HTERT RPE-1 (cell line): ENCODE data around the gene TMEM253.

Experiments
- in situ Hi-C: fragments of 300-500 bp; cut with MboI; formaldehyde crosslinking; loops from 4 replicates; pipeline ENCODE4 v1.14.3; 2020; ENCODE audit warnings: low sequenced_read_pairs

Gene TMEM253

DNA sequence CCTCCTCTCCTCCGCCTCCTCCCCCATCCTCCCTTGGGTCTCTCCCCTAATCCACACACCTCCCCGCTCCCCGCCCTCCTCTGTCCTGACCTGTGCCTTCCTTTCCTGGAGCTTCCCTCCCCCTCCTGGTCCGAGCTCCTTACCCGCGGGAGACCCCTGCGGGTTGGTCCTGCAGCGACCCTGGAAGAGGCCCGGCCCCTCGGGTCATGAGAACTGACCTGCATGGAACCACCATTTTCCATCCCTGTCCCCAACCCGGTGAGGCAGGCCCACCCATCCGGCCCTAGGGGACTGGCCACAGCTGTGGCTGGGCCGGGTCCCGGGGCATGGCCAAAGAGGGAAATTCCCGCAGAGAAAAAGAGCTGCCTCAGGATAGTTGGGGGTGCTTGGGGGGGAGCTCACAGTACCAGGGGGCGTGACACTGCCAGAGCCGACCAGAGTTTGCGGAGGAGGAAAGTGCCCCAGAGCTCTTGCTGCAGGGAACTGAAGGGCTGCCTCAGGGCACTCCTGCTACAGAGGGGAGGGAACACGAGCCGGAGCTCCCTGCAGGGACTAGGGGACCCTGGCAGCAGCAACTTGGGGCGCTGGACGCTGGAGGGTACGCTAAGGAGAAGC lies 30.1 kb upstream of the TMEM253 start:
- in situ Hi-C loops: no loop called here

DNA sequence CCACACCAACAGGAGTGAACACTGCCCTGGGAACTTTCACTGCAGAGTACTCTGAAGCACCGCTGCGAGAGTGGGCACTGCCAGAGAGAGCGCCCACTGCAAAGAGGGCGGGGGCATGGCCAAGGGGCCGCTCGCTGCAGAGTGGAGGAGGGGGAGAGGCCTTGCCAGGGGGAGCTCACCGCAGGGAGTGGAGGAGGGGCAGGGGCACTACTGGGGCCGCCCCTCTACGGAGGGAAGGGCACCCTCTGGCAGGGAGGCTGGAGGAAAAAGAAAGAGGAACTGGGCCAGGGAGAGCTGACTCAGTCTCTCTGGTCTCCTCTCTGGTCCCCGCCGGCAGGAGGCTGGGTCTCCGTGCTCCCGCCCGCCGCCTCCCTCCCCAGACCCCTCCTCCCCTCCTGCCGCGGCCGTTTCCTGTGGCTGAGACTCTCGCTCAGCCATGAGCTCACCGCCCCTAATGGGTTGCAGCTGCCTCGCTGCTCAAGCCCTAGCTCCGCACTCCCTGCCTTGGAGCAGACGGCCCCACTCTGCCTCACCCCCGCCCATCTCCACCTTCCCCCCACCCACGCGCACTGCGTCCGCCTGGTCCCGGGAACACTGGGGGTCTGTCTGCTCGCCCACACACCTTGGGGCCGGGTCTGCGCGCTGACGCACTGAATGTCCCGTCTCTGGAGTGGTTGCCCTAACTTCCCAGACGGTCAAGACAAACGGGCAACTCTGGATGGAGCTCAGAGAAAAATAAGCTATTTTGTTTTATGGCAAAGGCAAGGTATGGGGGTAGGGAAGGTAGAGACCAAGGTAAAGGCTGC lies 29.4 kb upstream of the TMEM253 start:
- in situ Hi-C loops: no loop called here

- in situ Hi-C loops: no loop called here
Measured at GRCh38 chr14:21072031-21072473, 28.8 kb upstream of the TMEM253 start.

DNA sequence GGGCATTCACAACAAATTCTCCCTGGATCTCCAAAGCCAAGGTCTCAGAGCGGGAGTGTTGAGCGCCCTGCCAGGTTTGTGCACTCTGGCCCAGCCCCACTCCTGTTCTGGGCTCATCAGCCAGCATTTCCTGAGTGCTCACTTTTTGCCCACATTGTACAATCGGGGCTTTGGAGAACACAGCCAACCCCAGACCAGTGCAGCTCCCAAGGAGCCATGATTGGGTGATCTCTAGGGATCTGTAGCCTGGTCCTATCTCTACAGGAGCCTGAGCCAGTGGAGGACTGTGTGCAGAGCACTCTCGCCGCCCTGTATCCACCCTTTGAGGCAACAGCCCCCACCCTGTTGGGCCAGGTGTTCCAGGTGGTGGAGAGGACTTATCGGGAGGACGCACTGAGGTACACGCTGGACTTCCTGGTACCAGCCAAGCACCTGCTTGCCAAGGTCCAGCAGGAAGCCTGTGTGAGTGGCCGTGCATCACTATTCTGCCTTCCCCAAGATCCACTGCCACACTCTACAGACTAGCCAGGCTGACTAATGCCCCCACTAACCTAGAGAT lies 28.0 kb upstream of the TMEM253 start:
- in situ Hi-C loops: no loop called here

- in situ Hi-C loops: no loop called here
Measured at GRCh38 chr14:21073921-21074320, 26.9 kb upstream of the TMEM253 start.

GRCh38 chr14:21074398-21075272 lies 26.2 kb upstream of the TMEM253 start:
- in situ Hi-C loops: no loop called here

- in situ Hi-C loops: no loop called here
Measured at GRCh38 chr14:21075719-21076437, 25.0 kb upstream of the TMEM253 start.

GRCh38 chr14:21077672-21078071 lies 23.2 kb upstream of the TMEM253 start:
- in situ Hi-C loops: no loop called here

- in situ Hi-C loops: no loop called here
Measured at GRCh38 chr14:21078287-21078686, 22.6 kb upstream of the TMEM253 start.

GRCh38 chr14:21078726-21079125 lies 22.1 kb upstream of the TMEM253 start:
- in situ Hi-C loops: no loop called here

DNA sequence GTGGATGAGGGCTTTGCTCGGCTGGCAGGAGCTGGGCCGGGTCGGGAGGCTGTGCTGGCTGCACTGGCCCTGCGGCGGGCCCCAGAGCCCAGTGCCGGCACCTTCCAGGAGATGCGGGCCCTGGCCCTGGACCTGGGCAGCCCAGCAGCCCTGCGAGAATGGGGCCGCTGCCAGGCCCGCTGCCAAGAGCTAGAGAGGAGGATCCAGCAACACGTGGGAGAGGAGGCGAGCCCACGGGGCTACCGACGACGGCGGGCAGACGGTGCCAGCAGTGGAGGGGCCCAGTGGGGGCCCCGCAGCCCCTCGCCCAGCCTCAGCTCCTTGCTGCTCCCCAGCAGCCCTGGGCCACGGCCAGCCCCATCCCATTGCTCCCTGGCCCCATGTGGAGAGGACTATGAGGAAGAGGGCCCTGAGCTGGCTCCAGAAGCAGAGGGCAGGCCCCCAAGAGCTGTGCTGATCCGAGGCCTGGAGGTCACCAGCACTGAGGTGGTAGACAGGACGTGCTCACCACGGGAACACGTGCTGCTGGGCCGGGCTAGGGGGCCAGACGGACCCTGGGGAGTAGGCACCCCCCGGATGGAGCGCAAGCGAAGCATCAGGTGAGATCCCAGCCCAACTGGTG lies 19.2 kb upstream of the TMEM253 start:
- in situ Hi-C loops: no loop called here

- in situ Hi-C loops: no loop called here
Measured at GRCh38 chr14:21083565-21084325, 17.1 kb upstream of the TMEM253 start.

GRCh38 chr14:21084396-21084795 lies 16.5 kb upstream of the TMEM253 start:
- in situ Hi-C loops: no loop called here

DNA sequence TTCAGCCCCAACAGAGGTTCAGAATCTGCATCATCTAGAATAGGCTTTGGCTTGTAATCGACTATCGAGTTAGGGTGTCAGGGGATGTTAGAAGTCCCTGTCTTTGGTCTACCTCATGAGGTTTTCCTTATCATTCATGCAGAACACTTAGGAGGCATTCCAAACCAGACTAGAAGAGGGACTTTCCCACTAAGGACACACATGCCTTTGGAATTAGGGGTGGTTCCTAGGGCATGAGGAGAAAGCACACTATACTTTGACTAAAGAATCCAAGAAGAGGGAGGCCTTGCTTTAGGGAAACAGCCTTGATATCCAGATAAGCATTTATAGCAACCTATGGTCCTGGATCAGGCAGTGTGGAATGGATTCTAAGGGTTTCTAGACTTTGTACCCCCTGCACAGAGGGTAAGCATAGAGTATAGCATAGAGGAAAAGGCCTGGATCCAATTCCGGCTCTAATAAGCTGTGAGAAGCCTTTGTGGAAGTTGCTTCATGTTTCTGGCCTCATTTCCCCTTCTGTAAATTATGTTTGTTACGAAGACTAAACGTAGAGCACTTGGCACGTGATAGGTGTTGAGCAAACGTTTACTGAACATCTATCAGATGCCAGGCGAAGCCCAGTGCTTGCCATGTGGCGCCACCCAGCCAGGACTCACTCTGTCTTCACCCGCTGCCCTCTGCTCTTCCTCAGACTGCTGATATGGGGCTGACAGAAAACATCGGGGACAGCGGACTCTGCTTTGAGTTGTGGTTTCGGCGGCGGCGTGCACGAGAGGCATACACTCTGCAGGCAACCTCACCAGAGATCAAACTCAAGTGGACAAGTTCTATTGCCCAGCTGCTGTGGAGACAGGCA lies 15.6 kb upstream of the TMEM253 start:
- in situ Hi-C loops: no loop called here

- in situ Hi-C loops: no loop called here
Measured at GRCh38 chr14:21086908-21087293, 14.0 kb upstream of the TMEM253 start.

DNA sequence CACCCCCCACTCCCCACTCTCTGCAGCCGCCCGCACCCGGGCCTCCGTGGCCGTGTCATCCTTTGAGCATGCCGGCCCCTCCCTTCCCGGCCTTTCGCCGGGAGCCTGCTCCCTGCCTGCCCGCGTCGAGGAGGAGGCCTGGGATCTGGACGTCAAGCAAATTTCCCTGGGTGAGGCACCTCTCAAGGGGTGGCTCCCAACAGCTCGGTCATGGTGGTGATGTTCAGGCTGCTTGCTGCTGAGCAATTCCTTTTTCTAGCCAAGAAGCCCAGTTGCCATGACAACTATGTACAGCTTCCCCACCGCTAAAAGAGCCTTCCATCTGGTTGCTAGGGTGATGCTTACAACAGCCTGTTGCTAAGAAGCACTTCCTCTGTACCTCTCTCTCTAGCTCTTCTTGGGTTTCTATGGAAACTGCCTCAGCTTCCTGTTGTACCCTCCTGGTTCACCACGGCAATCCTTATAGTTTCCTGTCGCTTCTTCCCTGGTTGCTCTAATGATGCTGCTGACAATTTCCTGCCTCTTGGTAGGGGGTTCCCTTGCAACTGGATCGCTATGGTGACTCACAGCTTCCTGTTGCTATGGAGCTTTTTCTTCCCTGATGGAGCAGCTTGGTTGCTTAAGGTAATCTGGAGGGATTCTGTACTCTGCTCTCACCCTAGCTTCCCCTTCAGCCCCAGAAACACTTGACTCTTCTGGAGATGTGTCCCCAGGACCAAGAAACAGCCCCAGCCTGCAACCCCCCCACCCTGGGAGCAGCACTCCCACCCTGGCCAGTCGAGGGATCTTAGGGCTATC lies 13.4 kb upstream of the TMEM253 start:
- in situ Hi-C loops: no loop called here

DNA sequence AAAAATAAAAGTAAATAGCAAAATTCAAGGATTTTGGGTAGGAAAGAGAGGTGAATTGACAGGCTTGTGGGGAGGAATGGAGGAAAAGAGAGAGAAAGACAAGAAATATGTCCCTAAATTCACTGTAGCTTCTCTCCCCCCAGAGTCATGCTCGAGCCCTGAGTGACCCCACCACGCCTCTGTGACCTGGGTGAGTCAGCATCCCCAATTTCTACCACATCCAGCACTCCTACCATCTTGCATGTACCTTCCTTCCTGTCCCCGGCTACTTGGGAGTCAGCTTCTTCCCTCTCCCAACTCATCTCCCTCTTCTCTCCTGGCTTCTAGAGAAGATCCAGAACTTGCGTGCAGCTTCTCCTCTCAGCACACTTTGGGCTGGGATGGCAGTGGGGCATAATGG lies 12.2 kb upstream of the TMEM253 start:
- in situ Hi-C loops: no loop called here

DNA sequence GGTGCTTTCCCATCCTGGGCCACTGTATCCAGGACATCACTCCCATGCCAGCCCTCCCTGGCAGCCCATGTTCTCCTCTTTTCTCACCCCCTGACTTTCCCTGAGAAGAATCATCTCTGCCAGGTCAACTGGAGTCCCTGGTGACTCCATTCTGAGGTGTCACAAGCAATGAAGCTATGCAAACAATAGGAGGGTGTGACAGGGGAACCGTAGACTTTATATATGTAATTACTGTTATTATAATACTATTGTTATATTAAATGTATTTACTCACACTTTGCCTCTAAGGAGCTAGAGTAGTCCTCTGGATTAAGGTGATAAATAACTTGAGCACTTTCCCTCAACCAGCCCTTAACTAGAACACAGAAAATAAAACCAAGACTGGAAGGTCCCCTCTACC lies 11.6 kb upstream of the TMEM253 start:
- in situ Hi-C loops: no loop called here
